Middle frontal gyrus (tissue), 1 donor: ENCODE results near the gene VPS26B.
A peak's percentile ranks its signal among the peaks of the same experiment; 100 is the strongest.
"Not testable (repeated sequence)": the region's sequence is repeated elsewhere in the genome, so short reads cannot be mapped to it uniquely, and the experiment has no call there.

ENCODE experiments used
- DNase-seq: peaks from one replicate; pipeline ENCODE4 v3.0.0-alpha.2; 2015; ENCODE audit warnings: low spot score; ENCODE audit errors: extremely low spot score

Gene VPS26B

DNA sequence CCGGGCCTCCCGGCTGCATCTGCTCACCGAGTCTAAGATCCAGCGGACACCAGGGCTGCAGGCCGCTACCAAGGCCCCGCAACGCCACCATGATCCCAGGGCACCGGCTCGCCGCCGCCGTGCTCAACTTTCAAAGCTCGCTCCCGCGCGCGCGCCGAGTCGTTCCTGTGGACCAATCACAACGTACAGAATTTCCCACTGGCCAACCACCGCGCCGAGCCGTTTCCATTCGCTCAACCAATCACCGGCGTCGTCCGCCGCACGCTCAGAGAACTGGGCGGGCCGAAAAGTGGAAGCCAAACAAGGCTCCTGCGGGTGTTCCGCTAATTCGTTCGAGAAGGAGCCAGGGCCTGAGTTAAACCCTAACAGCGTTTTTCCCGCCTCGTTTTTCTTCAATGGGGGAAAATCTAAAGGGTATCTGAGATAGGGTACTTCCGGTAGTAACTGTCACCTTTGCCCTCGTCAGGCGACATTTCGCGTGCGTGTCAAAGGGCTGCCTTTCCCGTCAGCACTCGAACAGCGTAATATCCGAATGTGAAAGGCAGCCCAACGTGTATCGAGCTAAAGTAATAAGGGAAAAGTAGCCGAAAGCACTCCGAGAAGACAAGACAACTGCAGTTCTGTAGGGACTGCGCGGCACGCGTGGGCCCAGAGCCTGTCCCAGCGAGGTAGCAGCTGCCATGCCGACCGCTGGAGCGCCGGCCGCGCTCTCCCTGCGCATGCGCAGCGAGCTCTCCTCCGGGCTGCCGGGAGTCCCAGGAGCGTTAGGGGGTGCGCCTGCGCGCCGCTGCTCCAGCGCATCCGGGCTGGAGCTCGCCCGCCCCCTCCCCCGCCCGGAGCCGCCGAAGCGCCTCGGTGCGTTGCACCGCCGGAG lies at the start of gene VPS26B, which contains the start of gene NCAPD3:
Gene VPS26B (plus strand): TSS at position 836 of the 874 bp plus-strand sequence. CDS start 452 bp downstream, outside the sequence.
Gene NCAPD3 (minus strand): TSS at position 132 of the 874 bp plus-strand sequence. CDS start 41 bp downstream, at position 91.
- peak; percentile 94 for DNase-seq

DNA sequence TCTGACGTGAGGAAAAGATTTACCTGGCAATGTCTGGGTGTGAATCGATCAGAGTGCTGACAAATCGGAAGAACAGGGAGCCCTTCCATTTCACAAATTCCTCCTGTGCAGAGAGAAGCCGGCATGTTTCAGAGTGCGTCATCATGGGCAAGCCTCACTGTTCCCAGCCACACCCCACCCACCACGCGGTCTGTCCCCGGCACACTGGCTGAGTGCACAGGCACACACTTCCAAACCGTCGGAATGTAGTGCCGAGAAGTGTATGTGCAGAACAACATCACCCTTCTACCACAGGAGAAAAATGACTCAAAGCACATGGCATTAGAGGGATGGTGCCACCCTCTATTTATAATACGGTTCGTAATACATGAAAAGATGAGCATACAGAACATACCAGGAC lies 48.2 kb upstream of the VPS26B start:
- DNase-seq, result no peak

DNA sequence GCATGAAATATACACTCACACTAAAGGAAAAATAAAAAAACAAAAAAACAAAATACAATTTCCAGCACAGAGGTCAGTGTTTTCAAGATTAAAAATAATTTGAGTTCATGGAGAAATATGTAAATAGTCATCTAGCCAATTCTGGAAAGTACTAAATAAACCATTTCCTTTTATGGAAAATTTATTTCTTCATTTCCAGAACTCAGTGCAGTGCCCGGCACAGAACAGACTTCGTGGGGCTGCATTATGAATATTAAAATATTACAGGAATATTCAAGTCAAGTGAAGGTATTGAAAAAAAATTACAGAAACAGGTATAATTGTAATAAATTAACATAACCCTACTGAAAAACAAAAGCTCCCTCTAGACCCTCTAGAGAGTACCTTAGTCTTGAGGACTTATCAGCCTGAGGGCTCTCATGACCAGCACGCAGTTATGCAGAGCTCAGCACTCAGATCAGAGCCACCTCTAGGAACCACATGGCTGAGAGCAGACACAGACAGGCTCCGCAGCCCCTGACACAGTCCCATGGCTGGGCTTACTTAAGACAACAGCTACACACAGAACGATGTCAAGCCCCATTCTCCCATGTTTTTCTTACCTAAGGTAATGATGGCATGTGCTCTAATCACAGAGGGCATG lies 46.3 kb upstream of the VPS26B start:
- DNase-seq, result no peak

DNA sequence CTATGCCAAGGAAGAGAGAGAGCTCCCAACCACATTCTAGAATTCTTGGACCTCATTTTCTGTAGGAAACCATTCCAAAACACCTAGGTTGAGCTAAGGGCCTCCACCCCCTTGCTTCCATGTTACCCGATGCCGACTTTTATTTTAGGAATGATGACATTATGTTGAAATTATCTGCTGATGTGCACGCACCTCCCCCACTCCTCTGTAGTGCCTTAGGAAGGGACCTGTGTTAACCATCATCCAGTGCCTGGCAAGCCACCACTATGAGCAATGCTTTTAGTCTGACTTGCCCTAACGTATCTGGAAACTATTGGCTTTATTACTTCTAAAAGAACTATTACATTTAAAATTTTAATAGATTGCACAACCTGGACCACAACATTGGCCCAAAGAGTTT lies 42.8 kb upstream of the VPS26B start:
- DNase-seq, result no peak

DNA sequence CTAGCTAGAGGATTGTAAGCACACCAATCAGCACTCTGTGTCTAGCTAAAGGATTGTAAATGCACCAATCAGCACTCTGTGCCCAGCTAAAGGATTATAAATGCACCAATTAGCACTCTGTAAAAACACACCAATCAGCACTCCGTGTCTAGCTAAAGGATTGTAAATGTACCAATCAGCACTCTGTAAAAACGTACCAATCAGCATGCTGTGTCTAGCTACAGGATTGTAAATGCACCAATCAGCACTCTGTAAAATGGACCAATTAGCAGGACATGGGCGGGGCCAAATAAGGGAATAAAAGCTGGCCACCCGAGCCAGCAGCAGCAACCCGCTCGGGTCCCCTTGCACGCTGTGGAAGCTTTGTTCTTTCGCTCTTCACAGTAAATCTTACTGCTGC lies 36.4 kb upstream of the VPS26B start:
- DNase-seq, result not testable (repeated sequence)

DNA sequence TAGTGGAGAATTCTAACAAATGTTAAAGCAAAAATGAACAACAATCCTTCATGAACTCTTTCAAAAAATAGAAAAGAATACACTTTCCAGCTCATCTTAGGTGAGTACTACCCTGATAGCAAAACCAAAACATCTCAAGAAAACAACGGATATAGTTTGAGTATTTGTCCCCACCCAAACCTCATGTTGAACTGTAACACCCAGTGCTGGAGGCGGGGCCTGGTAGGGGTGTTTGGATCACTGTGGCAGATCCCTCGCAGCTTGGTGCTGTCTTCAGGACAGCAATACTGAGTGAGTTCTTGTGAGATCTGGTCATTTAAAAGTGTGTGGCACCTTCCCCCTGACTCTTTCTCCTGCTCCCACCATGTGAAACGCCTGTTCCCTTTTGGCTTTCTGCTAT lies 27.7 kb upstream of the VPS26B start:
- DNase-seq, result no peak

DNA sequence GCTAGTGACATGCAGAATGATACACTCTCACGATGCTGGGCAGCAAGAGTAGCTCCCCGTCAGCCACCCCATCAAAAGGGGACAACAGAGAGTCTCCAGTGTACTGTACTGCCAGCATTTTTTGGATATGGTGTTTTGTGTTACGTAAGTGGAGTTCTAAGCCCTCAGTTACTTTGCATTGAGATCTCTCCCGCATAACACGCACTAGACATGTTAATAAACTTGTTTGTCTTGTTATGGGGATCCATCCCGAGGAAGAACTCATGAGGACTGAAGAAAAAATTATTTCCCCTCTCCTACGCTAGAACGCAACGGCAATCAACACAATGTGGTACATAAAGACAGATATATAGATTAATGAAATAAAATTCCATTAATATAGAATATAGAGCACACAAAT lies 24.9 kb upstream of the VPS26B start:
- no peak for DNase-seq

DNA sequence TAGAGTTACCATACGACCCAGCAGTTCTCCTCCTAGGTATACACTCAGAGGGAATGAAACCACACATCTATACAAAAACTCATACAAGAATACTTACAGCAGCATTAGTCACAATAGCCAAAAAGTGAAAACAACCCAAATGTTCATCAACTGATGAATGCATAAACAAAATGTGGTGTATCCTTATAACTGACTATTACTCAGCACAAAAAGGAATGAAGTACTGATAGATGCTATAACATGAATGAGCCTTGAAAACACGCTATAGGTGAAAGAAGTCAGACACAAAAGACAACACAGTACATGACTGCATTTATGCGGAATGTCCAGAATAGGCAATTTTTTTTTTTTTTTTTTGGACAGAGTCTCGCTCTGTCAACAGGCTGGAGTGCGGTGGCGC lies 23.8 kb upstream of the VPS26B start:
- no peak for DNase-seq

DNA sequence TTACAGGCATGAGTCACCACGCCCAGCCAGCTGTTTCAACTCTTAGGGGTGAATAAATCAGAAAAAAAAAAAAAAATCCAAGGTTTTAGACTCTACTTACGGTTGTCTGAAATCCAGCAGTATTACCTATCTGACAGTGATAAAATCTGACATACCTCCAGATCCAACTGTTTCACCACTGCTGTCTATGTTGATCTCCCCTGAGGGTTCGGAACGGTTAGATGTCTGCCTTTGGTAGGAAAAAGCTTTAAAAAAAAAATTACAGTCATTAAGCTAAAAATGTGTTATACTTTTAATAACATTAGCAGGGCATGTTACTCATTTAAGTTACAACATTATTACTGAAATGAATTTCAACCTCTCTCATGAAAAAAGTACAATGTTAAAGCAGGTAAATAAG lies 21.8 kb upstream of the VPS26B start:
- DNase-seq, result no peak

DNA sequence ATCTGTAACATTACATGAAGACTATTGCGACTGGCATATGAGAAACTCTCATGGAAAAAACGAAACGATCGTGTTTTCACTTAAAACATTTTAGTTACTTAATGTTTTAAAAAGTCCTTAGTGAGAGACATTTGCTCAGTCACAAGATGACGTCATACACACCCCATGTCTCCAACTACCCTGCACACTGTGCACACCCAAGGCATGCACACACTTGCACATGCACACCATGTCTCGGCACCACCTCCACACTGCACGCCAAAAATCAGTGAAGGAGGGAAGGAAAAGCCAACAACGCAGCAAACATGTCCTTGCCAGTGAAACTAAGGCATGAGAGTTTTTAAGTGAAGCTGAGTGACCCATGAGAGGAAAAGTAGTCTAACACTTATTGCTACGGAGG lies 18.7 kb upstream of the VPS26B start:
- no peak for DNase-seq

DNA sequence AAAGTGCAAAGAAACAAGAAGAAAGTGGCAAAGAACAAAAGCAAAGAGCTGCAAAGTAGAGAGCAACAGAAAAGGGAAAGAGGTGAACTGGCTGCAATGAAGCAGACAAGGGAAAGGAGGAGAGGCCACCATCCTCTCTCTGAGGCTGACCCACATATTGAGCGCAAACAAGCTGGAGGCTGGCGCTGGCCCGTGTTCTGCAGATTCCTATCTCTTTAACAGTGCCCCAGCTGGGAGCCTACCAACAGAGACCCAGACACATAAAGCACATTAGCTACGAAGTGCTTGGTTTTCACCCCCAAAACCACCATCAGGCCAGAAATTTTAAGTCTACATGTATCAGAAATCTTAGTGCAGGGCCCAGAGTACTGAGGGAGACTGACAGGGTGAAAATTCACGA lies 18.3 kb upstream of the VPS26B start:
- DNase-seq, result no peak

DNA sequence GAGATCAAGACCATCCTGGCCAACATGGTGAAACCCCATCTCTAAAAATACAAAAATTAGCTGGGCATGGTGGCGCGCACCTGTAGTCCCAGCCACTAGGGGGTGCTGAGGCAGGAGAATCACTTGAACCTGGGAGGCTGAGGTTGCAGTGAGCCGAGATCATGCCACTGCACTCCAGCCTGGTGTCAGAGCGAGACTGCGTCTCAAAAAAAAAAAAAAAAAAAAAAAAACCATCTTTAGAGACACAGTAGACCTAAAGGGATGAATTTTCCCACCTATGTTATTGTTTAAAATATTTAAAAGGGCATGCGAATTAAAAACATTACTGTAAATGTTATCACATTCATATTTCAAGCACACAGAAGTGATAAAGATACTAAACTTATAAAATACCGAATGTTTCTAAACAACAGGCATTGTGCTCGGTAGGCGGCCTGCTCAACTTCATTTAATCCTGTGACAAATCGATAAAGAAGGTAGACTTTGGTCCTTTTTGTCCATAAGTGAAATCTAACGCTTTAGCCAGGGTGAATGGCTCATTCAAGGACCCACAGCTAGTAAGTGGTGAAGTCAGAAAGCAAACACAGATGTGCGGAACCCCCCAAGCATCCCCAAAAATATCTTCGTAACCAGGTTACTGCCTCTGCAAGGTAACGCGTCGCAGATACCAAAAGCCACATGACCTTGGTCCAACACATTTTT lies 16.8 kb upstream of the VPS26B start:
- DNase-seq, result no peak

DNA sequence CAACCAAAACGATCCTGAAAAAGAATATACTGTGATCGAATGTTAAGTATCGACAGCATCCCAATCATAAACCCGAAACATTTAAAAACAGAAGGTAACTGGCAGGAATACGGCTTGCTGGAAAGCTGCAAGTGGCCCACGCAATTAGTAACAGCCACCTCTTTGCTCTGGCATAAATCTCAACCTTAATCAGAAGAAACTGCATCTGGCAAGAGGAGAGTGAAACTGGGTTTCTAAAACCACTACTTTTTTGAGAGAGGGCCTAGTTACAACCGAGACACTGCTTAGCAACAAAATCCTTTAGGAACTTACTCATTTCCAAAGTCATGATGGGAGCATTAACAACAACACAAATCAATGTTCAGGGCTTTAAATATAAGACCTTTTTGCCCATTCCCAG lies 8.6 kb upstream of the VPS26B start:
- no peak for DNase-seq

DNA sequence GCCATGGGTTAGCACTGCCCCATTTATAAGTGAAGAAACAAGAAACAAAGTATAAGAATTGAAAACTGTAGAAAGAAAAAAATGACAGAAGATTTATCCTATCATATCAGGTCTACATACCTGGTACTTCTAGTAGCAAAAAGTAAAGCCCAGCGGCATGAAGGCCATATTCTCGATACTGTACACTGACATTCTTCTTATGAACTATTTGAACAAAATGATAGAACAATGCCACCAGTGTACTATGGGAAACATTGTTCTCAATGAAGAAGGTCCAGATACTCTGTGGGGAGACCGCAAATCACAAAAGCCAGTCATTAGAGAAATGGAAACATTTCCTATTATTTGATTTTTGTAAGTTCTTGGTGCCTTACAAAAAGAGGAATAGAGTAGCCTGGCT lies 7.7 kb upstream of the VPS26B start:
- no peak for DNase-seq

DNA sequence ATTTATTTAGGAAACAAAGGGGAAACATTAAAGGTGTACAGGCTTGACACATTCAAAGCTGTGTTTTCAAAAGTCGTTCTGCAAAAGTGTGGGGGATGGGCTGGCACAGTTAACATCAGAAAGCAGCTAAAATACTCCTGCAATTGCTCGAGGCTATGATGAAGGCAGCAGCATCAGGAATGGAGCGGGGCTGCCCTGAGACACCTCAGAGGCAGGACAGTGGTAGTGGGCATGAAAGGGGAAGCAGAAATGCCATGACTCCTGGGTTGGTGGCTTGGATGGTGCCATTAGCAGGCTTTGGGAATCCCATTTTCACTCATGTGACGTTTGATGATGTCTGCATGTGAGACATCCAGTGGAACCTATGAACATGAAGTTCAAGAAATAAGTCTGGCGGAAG lies 1.4 kb upstream of the VPS26B start:
- DNase-seq, result no peak

DNA sequence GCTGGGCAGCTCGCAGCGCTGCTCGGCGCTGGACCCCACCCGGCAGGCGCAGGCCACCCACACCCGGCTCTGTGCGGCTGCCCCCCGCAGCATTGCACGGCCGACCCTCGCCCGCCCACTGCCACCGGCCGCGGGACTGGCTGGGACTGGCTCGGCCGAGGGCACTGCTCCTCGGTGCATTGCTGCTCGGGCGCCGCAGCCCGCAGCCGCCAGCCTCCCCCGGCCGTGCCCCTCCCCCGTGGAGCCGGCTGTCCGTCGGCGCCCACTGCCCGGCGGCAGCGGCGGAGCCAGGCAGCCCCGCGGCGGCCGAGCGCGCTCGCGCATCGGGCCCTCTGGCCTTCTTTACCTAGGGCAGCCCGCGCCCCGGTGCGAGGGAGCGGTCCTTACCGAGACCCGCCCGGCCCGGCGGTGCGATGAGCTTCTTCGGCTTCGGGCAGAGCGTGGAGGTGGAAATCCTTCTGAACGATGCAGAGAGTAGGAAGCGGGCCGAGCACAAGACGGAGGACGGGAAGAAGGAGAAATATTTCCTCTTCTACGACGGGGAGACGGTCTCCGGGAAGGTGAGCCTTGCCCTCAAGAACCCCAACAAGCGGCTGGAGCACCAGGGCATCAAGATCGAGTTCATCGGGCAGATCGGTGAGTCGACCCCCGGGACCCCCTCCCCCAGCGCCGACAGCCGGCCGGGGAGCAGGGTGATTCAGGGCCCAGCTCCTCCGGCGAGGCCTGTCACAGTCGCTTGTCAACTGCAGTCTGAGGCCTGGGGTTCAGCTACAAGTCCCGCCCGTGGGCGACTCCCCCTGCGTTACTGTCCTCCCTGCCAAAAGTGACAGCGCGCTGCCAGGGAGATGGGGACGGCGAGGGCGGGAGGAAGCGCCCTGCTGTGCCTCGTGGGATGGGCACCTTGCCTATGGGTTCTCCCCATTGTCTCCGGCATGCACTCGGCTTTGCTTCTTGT lies 516 bp downstream of the VPS26B start:
- DNase-seq, result peak; percentile 31

DNA sequence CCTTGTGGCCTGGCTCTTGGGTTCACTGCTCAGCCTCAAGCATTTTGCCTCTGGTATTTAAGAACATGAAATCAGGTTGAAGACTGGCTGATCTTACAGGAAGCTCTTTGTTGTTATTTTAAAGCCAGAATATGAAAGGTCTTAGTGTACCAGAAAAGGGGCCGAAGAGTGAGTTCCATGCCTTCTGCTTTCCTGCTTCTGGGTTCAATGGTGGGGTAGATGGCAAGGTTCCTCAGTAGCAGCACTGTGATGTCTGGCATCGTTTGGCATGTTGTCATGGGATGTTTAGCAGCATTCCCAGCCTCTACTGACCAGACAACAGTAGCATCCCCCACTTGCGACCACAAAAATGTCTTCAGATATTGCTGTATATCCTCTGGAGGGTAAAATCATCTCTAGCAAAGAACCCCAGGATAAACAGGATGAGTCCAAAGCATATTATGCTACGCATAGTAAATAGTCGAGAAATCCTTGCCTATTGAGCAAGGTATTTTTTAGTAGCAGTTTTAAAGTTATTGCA lies 2.4 kb downstream of the VPS26B start:
- no peak for DNase-seq

DNA sequence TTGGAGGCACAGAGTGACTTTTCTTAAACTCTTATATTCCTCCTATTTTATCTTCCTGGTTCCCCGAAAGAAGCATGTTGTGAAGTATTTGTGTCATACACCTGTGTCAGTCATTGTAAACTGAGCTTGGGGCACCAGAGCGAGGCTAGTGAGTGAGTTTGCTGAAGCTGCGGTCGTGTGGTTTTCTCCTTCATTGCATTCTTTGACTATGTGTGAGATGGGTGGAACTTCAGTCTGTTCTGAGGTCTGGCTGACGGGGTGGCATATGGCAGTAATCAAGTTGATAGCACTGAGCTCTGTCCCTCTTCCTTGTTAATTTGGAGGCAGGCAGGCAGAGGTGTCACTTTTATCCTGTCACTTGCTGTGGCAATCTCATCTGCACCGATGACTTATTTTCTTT lies 4.2 kb downstream of the VPS26B start:
- no peak for DNase-seq

DNA sequence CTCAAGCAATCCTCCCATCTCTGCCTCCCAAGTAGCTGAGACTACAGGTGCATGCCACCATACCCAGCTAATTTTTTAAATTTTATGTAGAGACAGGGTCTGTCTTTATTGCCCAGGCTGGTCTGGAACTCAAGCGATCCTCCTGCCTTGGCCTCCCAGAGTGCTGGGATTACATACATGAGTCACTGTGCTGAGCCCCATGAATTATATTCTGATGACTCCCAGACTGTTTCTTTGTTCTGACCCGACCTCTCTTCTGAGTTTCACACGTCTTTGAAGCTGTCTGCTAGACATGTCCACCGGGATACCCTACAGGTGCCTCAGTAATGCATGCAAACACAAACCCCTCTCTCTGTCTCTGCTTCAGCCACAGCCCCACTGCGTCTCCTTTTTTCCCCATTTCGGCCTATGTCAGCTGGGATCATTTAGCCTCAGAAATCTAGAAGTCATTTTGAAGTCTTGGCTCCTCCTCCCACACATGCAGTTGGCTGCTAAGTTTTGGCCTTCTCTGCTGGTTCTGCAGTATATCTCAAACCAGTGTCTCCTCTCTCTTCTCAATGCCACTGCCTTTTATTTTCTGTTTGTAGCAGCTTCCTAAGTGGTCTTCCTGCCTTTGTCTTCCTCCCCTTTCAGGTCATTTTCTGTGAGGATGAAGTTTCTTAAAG lies 4.8 kb downstream of the VPS26B start:
- DNase-seq, result no peak

DNA sequence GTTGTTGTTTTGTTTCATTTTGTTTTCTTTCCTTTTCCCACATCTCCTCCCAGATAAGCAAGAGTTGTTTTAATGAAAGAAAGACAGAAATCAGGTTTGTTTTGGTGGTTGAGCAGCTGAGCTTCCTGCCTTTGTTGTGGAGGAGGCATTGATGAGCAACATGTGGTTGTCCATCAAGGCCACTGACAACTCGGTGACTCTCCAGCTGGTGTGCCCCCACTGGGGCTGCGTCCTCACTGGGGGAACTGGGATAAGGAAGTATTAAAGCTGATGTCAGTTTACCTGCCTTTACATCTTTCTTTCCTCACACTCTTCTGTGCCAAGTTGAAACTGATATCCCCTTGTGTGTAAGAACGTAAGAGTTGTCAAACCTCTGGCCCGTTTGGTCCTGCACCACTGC lies 5.9 kb downstream of the VPS26B start:
- DNase-seq, result no peak
